AG09309 (cell line): ENCODE data around the gene SSTR5.

Experiments used
- DNase-seq: peaks from one replicate; pipeline ENCODE4 v3.0.0-alpha.2; 2010; ENCODE audit warnings: low read depth
- H3K4me3 ChIP-seq: 2 replicates; pipeline ENCODE4 v1.5.1; 2011; ENCODE audit warnings: mild to moderate bottlenecking, low read depth, low read length, moderate library complexity; ENCODE audit not compliant: control insufficient read depth
- TF ChIP-seq, protein P1 (sequence below): IDR thresholded peaks from 2 replicates; pipeline ENCODE4 v1.5.1; 2011; ENCODE audit warnings: mild to moderate bottlenecking, low read depth, low read length, inconsistent platforms; ENCODE audit not compliant: insufficient read depth, control insufficient read depth; ENCODE audit errors: missing control alignments

The SSTR5 gene

DNA sequence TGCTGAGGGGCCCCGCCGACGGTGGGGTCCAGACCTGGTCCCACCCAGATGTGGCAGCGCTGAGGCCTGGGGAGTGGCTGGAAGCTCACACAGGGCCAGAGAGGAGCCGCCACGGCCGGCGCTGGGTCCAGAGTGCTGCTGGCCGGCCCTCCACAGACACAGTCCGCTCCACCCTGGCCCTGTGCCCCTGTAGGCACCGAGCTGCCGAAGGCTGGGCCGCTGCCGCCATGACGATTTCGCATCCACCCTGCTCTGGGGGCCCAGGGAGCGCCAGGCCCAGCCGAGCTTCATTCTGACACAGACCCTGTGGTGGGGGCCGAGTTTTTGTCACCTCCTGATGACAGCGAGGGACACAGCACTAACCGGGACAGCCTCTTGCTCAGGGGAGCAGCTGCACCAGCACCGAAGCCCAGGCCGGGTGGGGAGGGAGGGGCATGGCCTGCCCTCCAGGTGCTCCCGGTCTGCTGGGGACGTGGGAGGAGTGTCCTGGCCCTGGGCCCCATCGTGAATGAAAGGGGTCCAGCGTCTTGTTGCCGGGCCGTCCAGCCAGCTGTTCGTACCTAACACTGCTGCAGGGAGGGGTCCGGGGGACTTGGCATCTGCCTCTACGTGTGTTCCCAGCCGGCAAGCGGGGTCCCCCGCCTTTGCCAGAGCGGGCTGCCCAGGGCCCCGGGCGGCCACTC lies 27.1 kb upstream of the SSTR5 start:
- no peak for DNase-seq
- TF ChIP-seq, protein P1, sequence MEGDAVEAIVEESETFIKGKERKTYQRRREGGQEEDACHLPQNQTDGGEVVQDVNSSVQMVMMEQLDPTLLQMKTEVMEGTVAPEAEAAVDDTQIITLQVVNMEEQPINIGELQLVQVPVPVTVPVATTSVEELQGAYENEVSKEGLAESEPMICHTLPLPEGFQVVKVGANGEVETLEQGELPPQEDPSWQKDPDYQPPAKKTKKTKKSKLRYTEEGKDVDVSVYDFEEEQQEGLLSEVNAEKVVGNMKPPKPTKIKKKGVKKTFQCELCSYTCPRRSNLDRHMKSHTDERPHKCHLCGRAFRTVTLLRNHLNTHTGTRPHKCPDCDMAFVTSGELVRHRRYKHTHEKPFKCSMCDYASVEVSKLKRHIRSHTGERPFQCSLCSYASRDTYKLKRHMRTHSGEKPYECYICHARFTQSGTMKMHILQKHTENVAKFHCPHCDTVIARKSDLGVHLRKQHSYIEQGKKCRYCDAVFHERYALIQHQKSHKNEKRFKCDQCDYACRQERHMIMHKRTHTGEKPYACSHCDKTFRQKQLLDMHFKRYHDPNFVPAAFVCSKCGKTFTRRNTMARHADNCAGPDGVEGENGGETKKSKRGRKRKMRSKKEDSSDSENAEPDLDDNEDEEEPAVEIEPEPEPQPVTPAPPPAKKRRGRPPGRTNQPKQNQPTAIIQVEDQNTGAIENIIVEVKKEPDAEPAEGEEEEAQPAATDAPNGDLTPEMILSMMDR, result no peak
- no peak overlapping the region for H3K4me3 ChIP-seq

DNA sequence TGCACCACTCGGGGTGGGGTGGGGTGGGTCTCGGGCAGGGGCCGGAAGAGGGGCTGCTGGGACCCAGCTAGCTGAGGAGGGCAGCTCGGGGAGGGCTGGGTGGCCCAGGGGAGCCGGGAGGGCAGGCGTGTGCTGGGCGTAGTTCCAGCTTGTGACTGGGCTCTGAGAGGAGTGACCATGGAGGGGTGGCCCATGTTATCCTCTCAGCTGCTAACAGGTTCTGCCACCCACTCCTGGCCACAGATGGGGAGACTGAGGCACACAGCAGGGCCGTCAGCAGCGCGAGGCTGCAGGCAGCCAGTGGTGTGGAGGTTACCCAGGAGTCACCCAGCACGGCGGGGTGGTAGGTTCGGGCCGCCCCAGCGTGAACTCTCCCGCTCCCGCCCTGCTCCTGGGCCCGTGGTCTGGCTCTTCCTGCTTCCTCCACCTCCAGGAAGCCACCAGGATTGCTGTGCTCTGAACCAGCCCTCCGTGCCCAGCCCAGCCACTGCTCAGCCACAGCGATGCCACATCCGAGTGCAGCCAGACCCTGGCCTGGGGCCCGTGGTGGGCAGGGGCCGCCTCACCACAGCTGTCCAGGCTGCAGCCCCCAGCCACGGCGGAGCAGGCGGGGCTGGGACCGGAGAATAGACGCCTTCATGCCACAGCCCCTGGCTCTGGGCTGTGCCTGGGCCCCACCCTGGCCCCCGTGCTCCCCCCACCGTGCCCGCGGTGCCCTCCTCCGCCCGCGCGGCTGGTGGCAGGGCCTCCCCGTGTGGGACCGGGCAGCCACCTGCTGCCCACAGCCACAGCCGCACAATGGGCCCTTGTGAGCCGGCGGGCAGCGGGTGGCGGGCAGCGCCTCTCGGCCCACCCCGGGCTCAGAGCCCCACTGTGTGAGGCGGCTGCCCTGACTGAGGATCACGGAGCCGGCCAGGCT lies 26.3 kb upstream of the SSTR5 start:
- TF ChIP-seq, protein P1, result no peak
- no peak overlapping the region for H3K4me3 ChIP-seq
- no peak for DNase-seq

DNA sequence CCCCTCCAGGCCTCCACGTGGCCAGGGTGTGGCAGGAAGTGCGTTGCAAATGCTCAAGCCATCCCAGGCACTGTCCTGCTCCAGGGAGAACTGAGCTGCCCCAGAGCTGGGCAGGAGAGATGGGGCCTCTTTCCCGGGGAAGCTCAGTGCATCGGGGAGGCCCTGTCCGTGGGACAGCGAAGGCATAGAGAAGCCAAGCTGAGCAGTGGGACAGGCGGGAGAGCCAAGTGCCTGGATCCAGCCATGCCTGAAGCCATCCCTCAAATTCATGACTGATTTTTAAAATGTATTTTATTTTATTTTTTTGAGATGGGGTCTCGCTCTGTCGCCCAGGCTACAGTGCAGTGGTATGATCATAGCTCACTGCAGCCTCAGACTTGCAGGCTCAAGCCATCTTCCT lies 25.4 kb upstream of the SSTR5 start:
- DNase-seq, result no peak
- no peak overlapping the region for H3K4me3 ChIP-seq

DNA sequence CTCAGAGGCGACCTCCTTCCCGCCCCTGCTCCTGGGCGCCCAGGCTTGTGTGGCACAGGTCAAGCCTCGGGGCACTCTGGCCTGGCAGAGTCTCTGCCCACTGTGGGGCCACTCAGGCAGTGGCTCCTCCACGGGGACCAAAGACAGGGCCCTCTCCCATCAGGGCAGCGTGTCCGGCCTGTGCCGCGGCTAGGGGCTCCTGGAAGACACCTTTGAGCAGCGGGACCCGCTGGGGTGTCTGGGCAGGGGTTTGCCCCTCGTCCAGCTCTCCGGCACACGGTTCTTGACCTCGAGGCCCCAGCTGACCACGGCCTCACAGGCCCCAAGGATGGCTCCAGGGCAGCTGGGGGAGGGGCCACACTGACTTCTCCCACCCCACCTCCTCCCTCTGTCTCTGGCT lies 24.7 kb upstream of the SSTR5 start:
- H3K4me3 ChIP-seq, result no peak overlapping the region
- no peak for DNase-seq
- TF ChIP-seq, protein P1, result no peak

More for the DNA sequence above, 25.4 kb upstream of the SSTR5 start:
- TF ChIP-seq, protein P1, result no peak

DNA sequence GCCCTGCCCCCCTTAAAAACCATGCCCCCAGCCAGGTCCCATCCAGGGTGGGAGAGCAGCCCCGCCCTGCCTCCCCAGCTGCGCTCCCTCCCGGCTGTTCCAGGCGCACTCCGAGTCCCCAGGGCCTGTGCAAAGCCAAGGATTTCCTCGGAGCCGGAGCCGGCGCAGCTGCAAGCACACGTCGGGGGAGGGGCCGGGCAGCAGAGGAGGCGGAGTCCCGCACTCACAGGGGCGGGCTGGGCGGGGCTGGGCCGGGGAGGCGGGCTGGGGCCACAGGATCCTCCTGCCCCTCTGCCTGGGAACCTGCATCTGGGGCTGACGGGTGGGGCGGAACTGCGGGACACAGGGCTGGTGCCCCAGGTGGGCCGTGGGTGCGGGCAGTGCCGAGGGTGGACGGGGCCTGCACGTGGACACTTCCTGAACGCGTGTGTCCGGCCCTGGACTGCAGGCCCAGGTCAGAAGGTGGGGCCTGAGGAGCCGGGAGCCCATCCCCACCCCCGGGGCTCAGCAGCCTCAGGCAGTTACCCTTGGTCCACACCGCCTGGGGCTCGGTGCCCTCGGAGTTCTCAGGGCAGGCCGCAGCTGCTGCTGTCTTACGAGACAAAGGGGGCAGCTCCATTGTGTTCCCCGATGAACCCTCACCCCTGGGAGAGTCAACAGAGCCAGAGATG lies 24.0 kb upstream of the SSTR5 start:
- no peak for DNase-seq
- TF ChIP-seq, protein P1, result no peak
- no peak overlapping the region for H3K4me3 ChIP-seq

DNA sequence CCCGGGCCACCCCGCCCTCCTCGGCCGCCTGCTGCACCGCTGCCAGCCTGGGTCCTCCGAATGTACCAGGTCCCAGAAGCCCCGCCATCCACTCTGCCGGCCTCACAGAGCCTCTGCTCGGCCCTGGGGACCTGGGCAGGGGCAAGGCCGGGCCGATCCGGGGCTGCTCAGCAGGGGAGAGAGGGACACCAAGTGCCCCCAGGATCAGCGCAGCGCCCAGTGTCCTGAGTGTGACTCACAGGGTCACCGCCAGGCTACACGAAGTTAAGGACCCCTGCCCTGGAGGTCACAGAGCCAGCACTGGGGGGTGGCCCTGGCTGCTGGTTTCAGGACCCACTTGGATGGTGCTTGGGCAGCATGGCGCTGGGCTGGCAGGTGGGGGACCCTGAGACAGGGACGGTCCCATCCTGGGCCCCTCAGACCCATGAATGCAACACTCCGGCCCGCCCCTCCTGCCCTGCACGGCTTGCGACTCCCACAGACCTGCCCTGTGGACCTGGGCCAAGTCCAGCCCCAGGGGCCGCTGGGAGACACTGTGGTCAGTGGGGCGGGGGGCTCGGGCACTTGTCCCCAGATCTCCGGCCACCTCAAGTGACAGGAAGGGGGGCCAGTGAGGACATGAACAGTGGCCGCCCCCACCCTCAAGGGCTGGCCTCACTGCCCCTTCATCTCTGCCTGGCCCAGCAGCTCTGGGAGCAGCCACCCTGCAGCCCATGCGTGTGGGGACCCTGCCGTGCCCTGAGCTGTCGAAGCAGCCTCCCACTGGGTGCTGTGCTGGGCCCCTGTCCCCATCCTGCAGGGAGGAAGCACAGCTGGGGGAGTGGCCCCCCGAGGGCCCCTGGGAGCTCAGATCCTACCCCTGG lies 23.2 kb upstream of the SSTR5 start:
- TF ChIP-seq, protein P1, result no peak
- no peak for DNase-seq
- H3K4me3 ChIP-seq, result no peak overlapping the region
